GM21423 (cell line): Measurements from ENCODE around the gene TMTC1.

Source experiments
- ATAC-seq: cut with Tn5 transposase; IDR thresholded peaks from one replicate; pipeline ENCODE4 v1.9.1; 2021; ENCODE audit warnings: mild to moderate bottlenecking, moderate library complexity; ENCODE audit not compliant: unreplicated experiment

TMTC1 gene

DNA sequence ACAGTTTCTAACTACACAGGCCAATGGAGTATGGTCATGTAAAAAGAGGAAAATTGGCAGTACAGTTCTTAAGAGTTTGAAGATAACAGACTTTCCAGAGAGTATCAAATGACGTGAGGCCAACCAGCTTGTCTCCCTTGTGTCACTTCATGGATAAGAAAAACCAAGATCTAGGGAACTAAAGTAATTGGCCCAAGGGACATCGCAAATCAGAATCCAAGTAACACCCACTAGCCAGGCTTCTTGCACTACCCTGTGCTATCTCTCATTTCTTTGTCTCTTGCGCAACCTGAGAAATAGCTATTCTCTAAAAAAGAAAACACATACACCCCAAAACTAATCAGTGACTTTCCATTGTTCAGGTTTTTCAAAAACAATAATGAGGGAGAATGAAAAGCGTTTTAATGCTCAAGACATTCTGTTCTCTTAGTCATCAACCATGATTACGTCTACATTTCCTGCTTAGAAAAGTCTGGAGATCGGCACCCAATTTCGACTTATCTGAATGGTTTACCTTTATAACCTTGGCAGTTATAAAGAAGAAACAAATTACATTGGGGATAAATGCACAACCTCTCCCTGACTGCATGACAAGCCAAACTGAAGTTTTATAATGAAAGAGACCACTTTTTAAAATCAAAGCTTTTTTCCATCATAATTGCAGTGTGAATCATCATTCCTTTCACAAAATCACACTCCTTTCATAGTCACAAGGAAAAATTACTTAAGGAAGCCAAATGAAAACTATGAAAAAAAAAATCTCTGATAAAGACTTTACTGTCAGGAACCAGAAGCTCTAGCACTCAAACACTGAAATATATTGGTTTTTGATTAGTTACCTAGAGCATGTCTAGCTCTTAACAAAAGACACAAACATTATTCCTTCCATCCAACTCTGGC is 42.1 kb downstream of the TMTC1 start:
- no peak for ATAC-seq

DNA sequence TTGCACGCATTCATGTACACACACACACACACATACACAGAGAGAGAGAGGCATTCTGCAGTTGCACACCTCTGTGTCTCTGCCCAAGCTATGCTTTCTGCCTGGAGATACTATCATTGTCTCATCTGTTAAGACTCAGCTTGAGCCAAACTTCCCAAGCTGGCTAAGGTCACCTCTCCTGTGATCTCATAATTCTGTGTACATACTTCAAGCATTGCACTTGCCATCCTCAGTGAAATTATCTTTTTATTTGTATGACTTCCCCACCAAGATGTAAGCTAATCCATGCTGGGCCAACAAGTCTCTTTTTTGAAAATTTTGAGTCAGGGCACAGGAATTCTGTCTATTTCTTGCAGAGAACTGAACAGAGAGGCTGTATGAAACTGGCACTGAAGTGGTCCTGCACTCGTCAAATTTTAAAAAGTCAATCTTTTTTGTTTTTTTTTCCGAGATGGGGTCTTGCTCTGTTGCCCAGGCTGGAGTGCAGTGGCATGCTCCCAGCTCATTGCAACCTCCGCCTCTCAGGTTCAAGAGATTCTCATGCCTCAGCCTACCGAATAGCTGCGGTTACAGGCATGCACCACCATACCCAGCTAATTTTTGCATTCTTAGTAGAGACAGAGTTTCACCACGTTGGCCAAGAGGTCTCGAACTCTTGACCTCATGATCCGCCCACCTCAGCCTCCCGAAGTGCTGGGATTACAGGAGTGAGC is 44.3 kb downstream of the TMTC1 start:
- ATAC-seq, result no peak

DNA sequence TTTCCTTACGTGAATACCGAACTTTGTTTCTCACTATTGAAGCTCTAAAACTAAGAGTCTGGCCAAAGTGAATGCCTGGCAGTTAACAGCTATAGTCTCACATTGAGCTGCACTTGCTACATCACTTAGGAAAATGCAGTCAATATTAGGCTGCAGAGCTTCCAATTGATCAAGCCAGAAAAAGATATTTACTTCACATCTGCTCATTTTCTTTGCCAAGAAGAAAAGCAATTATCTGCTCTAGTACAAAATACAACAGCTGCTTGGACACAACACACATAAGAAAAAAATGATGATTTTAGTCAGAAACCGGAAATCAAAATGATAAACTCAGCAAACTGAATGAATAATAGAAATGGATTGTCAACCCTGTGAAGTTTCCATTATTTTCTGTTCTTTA is 45.4 kb downstream of the TMTC1 start:
- ATAC-seq, result no peak

DNA sequence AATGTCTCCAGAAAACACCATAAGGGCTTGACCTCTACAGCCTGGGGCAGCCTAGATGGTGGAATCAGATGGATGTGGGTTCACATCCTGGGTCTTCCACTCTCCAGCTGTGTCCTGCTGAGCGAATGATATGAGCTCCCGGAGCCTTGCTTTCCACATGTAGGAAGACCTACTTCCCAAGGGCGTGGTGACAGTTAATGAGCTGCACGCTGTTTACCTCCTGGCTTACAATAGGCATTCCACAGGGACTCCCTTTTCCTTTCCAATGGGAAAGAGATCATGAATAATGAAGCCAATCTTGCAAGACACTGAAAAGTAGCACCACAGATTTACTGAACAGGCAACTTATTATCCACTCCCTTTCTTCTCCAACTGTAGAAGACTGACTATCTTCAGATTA is 46.1 kb downstream of the TMTC1 start:
- ATAC-seq, result no peak

DNA sequence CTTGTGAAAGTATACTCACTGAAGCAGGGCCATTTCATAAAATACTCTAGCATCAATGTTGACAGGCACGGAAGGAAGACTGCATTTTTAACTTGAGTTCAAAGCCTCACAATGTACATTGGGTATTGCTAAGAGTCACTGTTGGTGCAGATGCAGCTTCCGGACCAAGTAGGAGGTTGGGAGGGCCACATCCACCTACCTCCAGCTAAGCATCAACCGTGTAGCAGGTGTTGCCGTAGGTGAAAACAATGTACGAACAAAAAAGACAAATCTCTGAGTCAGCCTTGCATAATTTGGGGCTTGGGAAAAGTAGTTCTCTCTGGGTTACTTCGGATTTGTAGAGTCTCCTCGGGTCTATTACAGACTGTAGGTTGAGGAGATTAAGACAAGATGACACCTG is 48.1 kb downstream of the TMTC1 start:
- ATAC-seq, result no peak

DNA sequence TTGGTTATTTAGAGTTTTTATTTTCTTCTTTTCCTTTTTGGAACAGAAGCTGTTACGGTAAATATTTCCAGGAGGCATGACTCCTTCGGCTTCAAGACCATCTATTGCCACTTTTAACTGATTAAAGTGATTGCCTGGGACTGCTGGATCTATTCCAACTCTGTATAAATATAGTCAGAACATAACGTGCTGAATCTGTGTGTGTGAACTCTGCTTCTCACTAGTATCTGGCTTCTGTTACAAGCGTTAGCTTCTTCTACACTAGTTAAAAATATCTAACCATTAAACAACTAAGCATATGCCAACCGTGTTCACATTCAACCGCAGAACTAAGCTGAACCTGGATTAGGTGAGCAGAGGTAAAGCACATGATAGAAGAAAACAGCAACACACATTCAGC is 49.0 kb downstream of the TMTC1 start:
- no peak for ATAC-seq

DNA sequence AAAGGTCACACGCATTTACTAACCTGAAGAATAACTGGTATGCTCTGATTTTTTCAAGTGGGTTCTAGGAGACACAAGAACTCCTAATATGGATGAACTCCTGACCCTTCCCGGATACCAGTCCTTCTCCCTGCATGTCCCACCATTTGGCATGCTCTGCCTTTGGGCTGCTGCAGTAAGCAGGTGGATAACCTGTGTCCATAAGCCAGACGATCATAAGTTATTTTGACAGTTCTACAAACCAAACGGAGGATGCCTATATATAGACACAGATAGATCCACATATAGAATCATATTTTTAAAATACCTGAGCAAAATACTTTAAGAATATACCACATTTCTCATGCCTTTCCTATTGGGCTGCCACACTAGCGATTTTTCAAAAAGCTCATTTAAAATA is 49.4 kb downstream of the TMTC1 start:
- no peak for ATAC-seq

DNA sequence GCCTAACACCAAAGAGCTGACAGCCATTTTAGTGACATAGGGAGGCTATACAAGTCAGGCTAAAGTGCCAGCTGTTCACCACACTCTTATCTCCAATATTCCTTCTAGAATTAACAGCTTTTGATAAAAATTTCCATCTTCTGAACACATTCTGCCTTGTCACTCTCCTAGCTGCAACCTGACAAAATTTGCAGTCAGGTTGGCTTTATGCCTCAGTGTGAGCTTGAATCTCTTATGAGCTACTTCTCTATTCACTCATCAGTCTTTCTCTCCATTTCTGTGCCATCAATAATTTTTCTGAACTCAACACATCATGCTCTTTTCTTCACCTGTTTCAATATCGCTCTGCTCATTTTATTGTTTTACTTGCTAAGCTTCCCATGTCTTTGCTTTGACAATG is 50.2 kb downstream of the TMTC1 start:
- no peak for ATAC-seq

DNA sequence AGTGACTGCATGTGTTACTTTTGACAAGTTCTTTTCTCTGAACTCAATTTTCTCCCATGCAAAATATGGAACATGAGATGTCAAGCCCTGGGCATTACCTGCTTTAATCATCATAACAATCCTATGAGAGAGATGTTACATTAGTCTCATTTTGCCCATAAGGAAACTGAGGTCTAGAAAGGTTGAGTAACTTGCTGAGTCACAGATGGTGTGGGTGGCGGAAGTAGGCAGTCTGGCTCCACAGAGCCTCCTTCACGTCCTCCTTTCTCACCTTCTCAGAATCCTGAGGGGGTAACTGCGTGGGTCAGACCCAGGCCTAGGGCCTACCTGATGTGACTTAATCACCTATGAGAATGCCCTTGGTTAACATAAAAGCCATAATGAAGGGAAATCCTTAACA is 50.7 kb downstream of the TMTC1 start:
- ATAC-seq, result no peak

DNA sequence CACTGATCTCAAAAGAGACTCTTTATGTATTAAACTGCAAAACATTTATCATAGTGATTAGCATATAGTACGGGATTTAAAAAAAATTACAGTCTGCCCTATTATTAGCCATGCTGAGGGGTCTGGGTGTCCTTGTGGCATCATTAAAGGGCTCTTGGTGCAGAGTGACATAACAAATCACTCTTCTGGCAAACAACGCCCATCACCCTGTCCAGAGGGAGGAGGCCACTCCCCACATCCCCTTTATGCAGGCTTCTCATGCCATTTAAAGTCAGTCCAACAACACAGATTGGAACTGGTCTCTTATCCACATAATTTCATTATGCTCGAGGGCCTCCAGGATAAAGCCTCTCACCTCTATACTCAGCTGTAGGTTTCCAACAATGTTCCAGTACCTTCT is 51.1 kb downstream of the TMTC1 start:
- no peak for ATAC-seq

DNA sequence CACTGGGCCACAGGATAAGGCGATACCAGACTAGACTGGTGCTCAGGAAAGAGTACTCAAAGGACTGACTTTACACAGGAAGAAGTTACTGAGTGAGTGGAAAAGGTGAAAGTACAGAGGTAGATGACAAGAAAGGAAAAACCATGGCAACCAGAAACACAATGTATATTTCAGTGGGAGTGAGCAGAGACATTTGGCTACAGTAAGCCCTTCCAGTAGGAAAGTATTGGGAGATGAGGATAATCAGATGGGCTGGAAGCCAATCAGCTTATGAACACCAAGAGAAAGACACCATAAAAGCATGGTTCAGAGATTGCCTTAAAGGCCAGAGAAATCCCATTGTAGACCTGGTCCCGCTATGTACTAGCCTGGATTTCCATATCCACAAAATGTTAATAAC is 51.6 kb downstream of the TMTC1 start:
- no peak for ATAC-seq

DNA sequence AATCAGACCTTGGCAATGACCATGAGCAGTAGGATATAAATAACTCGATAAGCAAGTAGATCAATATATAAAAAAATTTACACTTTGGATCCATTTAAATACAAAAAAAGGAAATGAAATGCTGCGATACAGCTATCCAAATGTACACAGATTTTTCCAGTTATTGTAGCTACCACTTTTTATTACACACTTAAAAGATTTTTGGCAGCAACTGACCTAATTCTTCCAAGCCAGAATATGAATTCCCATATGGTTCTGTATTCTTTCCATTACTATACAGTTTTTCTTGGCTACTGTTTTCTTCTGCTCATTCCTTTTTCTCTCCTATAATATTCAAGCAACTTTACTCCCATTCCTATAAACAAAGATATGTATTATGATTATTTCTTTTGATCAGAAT is 52.2 kb downstream of the TMTC1 start:
- ATAC-seq, result no peak

DNA sequence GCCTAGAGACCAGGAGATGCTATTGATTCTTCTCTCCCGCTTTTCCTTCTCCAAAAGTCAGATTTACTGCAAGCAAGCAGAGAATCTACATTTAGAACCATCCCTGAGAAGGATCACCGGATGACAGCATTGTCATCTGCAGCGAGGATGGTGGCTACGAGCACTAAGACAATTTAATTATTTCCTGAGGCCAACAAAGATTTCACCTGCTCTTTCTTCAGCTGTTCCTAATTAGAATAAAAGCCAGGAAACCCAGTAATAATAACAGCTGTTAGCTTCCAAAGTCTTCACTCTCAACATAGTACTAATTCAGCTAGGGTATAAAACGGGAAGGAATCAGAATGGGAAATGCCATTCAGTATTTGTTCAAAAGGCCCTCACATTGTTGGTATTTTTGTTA is 53.3 kb downstream of the TMTC1 start:
- ATAC-seq, result no peak

DNA sequence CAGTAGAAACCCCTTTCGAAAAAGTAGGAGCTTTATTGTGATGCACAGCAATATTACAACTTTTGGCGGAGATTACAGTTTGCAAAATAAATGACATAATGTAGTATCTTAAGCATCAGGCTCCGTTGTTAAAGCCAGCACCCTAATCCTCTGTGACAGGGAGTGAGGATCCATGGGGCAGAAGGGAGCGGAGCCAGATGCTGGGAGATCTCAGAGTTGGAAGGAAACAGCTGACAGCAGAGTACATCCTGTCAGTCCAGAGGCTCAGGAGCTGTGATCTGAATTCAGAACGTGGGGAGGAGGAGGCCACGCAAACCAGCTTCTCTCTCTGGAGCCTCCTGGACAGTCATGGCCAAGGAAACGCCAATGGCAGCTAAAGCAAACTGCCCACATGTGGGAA is 55.7 kb downstream of the TMTC1 start:
- no peak for ATAC-seq

DNA sequence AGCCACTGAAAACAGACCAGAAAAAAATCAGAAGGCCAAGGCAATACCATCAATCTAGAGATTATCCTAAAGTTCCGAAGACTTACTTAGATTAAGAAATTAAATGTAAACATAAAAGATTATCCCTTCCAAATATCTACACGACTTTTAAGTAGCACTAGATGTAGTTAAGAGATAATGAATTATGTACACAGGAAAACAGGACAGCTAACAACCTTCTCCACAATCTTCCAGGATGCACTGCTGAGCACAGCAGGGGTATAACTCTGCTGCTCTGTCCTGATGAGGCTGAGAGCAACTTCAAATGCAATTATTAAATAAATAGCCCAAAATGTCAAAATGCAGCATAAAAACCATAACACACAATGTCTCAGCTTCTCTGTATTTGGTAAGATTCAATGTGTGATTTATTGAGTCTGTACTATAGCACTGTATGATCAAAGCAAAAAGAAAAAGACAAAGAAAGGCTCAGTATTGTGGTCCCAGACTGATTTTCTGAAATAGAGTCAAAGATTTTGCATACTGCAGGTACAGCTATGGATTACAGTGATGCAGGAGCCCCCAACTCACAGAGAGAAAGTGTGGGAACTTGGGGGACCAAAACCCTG is 56.9 kb downstream of the TMTC1 start:
- no peak for ATAC-seq

DNA sequence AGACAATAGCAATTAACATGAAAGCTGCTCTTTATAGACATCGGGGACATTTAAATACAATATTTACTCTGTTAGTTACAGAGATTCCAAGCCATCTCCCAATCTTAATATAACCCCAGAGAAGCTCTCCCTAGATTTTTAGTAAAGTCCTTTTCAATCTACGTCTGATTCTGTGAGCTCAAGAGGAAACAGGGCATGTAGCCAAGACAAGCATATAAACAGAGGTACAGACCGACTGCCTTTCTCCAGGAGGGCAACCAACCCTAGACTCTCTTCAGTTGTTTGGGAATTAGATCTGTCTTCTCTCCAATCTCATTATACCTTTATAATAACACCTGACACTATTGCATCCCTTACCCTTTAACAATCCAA is 57.4 kb downstream of the TMTC1 start:
- ATAC-seq, result no peak

DNA sequence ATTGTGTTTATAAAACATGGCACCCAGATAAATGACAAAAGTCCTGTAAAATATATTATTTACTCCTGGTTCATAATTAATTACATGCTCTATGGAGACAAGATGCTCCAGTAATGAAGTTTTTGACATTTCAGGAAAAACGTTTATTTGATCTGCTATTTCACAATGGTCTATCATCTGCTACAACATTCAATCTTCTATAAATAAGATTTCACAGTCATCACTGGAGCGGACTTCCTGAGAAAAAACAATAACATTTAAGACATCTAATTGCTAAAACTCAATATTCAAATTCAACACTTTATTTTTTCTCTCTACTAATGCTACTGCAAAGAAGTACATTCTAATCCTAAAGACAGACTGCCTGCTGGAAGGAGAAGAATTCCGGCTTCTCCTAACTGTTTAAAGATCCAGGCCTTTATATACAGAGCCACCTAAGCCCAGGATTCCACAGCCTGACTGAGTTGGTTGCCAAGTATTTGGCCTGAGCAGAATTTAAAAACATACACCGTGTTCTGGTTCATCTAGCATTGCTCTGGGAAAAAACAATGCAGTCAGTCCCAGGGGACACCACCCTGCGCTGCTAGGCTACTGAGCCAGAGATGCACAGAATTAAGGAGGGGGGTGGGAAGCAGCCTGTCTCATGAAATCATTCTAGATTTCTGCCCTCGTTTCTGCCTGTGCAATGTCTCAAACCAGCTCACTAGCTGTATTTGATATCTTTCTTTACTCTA is 58.0 kb downstream of the TMTC1 start:
- ATAC-seq, result no peak

DNA sequence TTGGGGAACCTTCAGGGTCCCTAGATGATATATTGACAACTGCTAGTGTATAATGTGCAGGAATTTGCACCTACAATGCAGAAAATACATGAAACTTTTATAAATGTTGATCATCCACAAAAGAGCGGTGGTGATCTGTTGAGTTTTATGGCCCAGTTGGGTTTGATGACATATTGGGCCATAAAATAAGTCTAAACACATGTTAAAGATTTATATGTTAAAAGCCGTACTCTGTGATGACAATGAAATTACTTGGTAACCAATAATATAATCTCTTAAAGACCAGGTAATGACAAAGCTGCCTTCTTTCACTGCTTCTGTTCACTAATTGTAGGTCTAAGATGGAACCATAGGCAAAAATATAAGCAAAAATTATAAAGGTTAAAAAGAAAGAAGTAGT is 61.6 kb downstream of the TMTC1 start:
- no peak for ATAC-seq

DNA sequence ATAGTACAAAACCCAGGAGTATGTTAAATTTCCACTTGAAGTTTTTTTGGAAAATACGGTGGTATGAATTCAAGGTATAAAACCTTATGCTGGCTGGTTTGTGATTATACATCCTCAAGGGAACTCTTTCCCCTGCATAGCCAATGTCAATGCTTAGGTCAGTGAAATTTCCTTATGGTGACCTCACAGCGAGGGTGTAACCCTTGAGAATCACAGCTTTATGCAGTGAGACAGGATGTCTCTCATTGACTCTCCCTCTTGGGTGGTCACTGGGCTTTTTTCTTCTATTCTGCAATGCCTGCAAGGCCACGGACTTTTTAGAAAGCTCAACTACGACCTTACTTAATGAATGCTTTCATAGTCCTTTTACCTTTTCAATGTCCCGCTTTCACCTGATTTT is 64.4 kb downstream of the TMTC1 start:
- no peak for ATAC-seq

DNA sequence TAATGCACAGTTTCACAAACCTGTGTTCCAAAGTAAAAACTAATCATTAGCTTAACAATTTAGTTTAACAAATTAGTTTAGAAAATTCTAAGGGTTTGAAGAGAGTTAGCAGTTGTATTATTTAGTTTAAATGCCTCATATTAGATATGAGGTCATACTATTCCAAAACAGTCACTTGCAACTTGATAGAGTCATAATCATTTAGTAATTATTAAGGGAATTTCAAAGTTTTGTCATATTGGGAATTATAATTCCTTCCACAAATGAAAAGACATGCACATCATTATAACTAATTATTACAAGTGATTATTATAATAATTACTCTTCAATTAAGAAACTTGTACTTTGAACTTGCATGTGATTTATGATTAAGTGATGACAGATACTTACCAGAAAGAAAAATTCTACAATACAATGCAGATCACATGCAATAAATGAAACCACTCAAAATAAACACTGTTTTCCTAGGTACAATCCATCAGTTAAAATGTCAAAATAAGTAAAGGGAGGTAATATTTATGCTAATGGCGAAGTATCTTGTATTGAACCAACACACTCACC is 66.1 kb downstream of the TMTC1 start:
- ATAC-seq, result no peak

DNA sequence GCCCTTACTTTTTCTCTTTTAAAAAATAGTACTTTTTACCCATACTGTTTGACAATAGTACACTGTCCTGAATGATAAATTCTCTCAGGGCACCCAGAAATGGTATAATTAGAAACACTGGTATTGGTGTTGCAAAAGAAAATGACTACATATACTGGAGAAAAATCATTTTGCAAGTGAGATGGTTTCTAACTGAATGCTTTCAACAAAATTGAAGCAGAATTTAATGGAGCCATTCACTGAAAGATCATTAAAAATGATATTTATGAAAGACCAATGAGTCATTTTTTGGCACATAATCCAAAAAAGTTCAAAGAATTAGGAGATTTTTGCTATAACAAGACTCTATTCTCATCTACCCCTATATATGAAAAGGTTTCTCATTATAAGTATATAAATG is 68.8 kb downstream of the TMTC1 start:
- no peak for ATAC-seq
